ENCODE data around the gene LARP7.

Gene LARP7

GRCh38 chr4:112636688-112637551, at the start of gene LARP7, which contains the start of gene ZGRF1:
Gene LARP7, plus strand, starts transcription at chr4:112637143. Its CDS starts 7,527 bp downstream, at chr4:112644670.
Gene ZGRF1, minus strand, starts transcription at chr4:112636909. Its CDS starts 3,733 bp downstream, at chr4:112633176.
- Histone ChIP-seq H3K27ac (ENCODE audit: extremely low read depth, low read depth, low read length) (peak within 1 kb of the TSS; percentile 60), H3K4me3 (ENCODE audit: low read depth, low read length) (peak within 1 kb of the TSS; percentile 81), H3K9me3 (ENCODE audit: control insufficient read depth, insufficient read depth, low read depth, low read length) (no peaks in the 10 kb centered on the region), H3K36me3 (ENCODE audit: control insufficient read depth in 2 of 2, insufficient read depth in 1 of 2, low read length in 2 of 2) (peaks cover 0 to 10% of the 10 kb centered on the region in 2 experiments; a peak in 2 of 3 replicates), H3K4me1 (ENCODE audit: control insufficient read depth, insufficient read depth, low read length) (no peaks in the 10 kb centered on the region)
- ChIA-PET POLR2A (interaction anchor here (1.0 kb wide), 1 partner anchor 70 kb away, joined by 3 read pairs; no protein-coding TSS in a partner anchor), CTCF (interaction anchor here (0.7 to 1.7 kb wide), 6 partner anchors 12 to 302 kb away, joined by 3 to 4 read pairs (median 3); no protein-coding TSS in a partner anchor)
- TF ChIP-seq ZNF626 (tag by site-specific recombination; IDR thresholded peaks at IDR 0.05) = no peak
- no peak for TF ChIP-seq GLI2 (tag by site-specific recombination; IDR thresholded peaks at IDR 0.05; ENCODE audit: borderline replicate concordance, low read depth)
- TF ChIP-seq ZNF48 (tag by site-specific recombination; IDR thresholded peaks at IDR 0.05) = no peak
- TF ChIP-seq REPIN1 (tag by site-specific recombination; IDR thresholded peaks at IDR 0.05; ENCODE audit: low read depth) = no peak
- TF ChIP-seq ZNF335 (tag by site-specific recombination; conservative IDR thresholded peaks at IDR 0.05) = peak; percentile 95
- TF ChIP-seq SP7 (tag by site-specific recombination; IDR thresholded peaks at IDR 0.05) = peak; percentile 51
- no peak for TF ChIP-seq ZNF184 (tag by site-specific recombination; IDR thresholded peaks at IDR 0.05)
- TF ChIP-seq HOXC10 (CRISPR knock-in tag; IDR thresholded peaks at IDR 0.05) = no peak
- TF ChIP-seq GFI1B (tag by site-specific recombination; IDR thresholded peaks at IDR 0.05) = no peak
- no peak for TF ChIP-seq ZNF549 (tag by site-specific recombination; IDR thresholded peaks at IDR 0.05)
- TF ChIP-seq ZNF654 (tag by site-specific recombination; IDR thresholded peaks at IDR 0.05; ENCODE audit: low read depth) = no peak; the same call in 1 of the 2 replicates
- no peak for TF ChIP-seq ZNF433 (tag by site-specific recombination; IDR thresholded peaks at IDR 0.05; ENCODE audit: low read depth)
- no peak for TF ChIP-seq ZNF398 (tag by site-specific recombination; IDR thresholded peaks at IDR 0.05)
- TF ChIP-seq BCL6B (tag by site-specific recombination; IDR thresholded peaks at IDR 0.05) = no peak
- peak; percentile 52; the same call in 1 of the 2 replicates for TF ChIP-seq ZNF324 (tag by site-specific recombination; IDR thresholded peaks at IDR 0.05)
- TF ChIP-seq ZNF623 (tag by site-specific recombination; IDR thresholded peaks at IDR 0.05) = no peak
- TF ChIP-seq ZNF366 (tag by site-specific recombination; conservative IDR thresholded peaks at IDR 0.05) = peak; percentile 82
- no peak for TF ChIP-seq SCRT1 (tag by site-specific recombination; IDR thresholded peaks at IDR 0.05; ENCODE audit: borderline replicate concordance)
- no peak for TF ChIP-seq ZSCAN16 (tag by site-specific recombination; IDR thresholded peaks at IDR 0.05)
- TF ChIP-seq ZNF223 (tag by site-specific recombination; IDR thresholded peaks at IDR 0.05) = no peak
- peak; percentile 99 for TF ChIP-seq ZBTB21 (tag by site-specific recombination; IDR thresholded peaks at IDR 0.05)
- TF ChIP-seq ZFP3 (tag by site-specific recombination; IDR thresholded peaks at IDR 0.05; ENCODE audit: low read depth) = no peak
- TF ChIP-seq ZBTB17 (tag by site-specific recombination; IDR thresholded peaks at IDR 0.05) = peak; percentile 87
- no peak for TF ChIP-seq GLIS1 (tag by site-specific recombination; IDR thresholded peaks at IDR 0.05)
- TF ChIP-seq GLI4 (tag by site-specific recombination; IDR thresholded peaks at IDR 0.05) = no peak
- TF ChIP-seq ZNF843 (tag by site-specific recombination; IDR thresholded peaks at IDR 0.05) = peak; percentile 12; the same call in 1 of the 2 replicates
- no peak for TF ChIP-seq ZNF530 (tag by site-specific recombination; IDR thresholded peaks at IDR 0.05; ENCODE audit: low read depth)
- TF ChIP-seq ZNF148 (tag by site-specific recombination; IDR thresholded peaks at IDR 0.05; ENCODE audit: borderline replicate concordance) = no peak
- no peak for TF ChIP-seq ZNF292 (tag by site-specific recombination; IDR thresholded peaks at IDR 0.05; ENCODE audit: borderline replicate concordance, low read depth)
- peak; percentile 34; the same call in 1 of the 2 replicates for TF ChIP-seq PRDM4 (tag by site-specific recombination; IDR thresholded peaks at IDR 0.05)
- TF ChIP-seq HOXA7 (CRISPR knock-in tag; IDR thresholded peaks at IDR 0.05; ENCODE audit: borderline replicate concordance) = no peak

Measured in HEK293 (cell line).